NCI-H748 (cell line): Measurements from ENCODE around the gene CHID1.

ENCODE experiments used
- DNase-seq: peaks from one replicate; lab custom pipeline; 2025; ENCODE audit not compliant: unreplicated experiment; lab: John Stamatoyannopoulos, UW

CHID1 gene

DNA sequence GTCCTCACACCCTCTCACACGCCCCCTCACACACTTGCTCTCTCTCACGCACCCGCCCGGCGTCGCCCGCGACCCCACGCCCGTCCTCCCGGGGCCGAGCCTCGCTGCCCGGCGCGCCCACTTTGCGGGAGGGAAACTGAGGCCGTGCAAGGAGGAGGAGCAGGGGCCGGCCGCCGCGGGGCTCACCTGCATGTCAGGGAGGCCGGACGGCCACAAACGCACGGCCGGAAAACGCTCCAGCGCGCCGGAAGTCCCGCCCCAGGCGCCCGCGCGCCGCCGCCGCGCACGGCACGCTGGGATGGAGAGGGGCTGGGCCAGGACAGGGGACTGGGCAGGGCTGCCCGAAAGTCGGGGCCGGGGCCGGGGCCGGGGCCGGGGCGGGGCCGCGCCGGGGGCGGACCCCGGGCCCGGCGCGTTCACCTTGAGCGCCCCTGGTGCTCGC lies at the start of gene CHID1:
CHID1 (minus strand) TSS at position 222 of the 442 bp plus-strand sequence. CDS start 5,994 bp downstream, outside the sequence.
- DNase-seq, result peak; percentile 86

DNA sequence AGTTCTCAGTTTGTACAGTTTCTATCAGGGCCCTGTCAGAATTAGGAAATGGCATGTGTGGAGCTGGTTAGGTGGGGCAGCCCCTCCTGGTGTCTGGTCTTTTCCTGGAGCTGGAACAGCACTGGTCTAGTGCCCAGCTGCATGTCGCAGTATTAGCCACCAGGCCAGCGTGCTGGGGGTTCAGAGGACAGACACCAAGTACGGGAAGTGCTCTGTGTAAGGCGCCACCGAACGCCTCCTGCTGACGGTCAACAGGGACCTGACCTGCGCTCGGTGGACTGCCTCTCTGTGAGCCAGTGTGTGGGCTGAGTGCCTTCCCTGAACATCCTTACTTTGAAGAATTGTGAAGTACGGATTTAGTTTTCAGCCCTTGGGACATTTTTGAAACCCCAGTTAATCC lies 49.0 kb upstream of the CHID1 start:
- no peak for DNase-seq

DNA sequence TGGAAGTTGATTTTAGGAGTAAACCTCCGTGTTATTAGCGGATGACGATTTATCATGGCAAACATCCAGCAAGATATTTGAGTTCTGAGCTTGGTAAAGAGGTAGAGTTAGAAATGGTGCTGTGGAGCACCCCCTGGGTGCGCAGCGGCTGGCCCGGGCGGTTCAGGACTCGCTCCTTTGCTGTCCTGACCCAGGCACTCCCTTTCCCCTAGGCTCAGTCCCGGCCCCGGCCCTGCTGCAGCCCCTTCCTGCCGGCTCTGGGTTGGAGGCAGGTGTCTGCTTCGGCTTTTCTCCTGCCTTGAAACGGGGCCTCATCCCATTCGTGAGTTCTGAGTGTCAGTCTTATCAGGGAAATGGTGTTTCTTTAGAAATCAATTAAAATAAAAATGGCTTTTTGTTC lies 48.4 kb upstream of the CHID1 start:
- DNase-seq, result no peak

DNA sequence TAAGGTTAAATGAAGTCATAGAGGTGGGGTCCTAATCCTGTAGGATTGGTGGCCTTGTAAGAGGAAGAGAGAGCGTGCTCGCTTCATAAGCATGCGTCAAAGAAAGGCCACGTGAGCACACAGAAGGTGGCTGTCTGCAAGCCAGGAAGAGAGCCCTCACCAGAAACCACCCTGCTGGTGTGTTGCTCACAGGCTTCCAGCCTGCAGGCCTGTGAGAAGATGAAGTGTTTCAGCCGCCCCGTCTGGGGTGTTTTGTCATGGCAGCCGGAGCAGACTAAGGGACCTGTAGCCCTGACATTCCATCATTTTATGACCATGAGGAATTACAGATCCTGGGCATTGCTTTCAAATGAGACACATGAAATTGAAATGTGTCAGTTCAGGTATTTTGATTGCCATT lies 47.5 kb upstream of the CHID1 start:
- DNase-seq, result no peak

DNA sequence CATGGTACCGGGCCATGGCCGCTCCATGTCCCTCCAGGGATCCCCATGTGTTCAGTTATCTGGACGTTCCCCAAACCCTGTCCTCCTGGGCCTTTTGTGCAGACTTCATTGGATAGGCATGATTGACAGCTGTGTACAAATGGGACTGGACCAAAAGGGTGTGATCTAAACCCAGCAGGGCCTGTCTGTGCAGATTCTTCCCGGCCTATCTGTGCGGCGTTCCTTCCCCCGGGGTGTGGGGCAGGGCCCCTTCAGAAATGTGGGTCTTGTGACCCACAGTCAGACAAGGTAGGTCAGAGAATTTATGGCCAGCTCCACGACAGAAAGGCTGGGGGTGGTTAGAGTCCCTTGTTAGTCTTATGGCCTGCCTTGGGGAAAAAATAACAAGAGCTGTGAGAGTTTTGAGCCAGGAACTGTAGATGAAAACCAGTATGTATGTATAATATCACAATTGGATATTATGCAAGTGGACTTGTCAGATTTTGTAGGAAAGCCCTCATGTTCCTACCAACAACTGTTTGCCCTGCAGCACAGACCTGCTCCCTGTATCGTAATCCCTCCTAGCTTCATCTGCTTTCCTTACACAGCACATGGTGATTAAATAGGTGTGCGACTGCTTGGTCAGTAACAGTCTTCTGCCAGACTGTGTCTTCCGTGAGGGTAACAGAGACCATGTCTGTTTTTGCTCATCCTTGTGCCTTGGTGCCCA lies 46.8 kb upstream of the CHID1 start:
- DNase-seq, result no peak

DNA sequence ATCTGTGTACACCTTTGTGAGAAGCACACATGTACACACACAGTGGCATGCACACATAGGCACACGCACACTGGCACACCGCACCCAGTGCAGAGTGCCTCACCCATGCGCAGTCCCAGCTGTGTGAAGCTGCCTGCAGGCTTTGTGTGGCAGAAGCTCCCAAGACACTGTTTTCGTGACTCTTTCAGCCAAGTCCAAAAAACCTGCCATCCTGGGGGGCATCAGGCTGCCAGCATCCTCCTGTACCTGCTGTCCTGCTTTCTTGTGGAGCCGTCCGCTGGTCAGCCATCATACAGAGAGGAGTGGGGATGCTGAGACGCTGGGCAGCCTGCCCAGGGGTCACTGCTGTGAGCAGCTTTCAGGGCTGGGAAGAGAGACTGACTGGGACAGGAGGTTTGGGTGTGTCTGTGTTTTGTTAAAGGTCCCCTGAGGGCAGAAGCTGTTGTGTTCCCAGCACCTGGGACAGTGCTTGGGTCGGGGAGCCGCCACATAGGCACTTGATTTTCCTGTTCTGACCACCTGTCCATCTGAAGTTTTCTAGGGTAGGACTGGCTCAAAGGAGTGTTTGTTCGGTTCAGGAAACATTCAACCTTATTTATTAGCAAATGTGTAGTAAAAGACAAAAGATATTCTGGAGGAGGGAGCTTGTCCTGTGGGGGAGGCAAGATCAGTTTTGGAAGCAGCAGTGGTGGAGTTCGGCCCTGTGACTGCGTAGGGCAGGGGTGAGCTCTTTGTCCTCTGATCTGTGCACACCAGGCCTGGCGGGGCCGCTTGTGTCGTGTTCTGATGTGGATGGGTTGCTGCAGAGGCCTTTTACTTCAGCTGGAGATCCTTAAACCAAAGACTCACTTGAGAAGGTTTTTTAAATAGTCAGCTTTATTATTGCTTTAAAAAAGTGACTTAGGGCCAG lies 44.8 kb upstream of the CHID1 start:
- peak; percentile 27 for DNase-seq

DNA sequence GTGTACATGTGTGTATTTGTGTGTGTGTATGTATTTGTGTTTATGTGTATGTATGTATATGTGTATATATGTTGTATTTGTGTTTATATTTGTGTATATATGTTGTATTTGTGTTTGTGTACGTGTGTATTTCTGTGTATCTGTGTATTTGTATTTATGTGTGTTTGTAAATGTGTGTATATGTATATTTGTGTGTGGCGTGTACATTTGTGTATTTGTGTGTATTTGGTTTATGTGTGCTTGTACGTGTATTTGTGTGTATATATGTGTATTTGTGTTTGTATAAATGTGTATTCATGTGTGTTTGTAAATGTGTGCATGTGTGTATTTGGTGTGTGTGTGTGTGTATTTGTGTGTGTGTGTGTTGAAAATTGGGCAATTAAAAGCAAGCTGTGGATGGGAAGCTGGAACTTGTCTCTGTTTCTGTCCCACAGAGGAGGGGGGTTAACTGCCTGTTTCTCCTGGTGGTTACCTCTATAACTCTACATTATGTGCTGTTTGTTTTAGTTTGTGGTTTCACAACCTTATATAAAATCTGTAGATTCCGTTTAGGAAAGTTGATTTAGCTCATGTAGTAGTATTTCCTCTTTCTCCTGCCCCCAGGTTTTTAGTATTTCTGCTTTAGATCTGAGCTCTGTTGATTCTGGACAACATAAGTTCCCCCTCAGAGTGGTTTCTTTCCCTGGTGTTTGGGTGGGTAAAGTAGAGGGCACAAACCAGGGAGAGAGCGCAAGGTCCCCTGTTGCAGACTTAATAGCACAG lies 44.0 kb upstream of the CHID1 start:
- DNase-seq, result no peak

DNA sequence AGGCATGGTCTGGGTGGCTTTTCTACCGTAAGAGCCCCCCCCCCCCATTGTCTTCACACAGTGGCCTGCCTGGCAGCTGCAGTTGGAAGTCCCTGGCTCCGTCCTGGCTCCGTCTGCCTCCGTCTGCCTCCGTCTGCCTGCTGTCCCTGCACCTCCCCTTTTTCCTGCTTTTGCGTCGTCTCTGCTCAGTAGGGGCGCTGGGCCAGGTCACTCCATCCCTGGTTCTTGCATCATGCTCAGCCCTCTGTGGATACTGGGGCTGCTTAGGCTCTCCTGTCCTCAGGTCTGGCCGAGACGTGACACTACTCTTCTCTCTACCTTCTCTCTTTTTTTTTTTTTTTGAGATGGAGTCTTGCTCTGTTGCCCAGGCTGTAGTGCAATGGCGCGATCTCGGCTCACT lies 42.9 kb upstream of the CHID1 start:
- no peak for DNase-seq

DNA sequence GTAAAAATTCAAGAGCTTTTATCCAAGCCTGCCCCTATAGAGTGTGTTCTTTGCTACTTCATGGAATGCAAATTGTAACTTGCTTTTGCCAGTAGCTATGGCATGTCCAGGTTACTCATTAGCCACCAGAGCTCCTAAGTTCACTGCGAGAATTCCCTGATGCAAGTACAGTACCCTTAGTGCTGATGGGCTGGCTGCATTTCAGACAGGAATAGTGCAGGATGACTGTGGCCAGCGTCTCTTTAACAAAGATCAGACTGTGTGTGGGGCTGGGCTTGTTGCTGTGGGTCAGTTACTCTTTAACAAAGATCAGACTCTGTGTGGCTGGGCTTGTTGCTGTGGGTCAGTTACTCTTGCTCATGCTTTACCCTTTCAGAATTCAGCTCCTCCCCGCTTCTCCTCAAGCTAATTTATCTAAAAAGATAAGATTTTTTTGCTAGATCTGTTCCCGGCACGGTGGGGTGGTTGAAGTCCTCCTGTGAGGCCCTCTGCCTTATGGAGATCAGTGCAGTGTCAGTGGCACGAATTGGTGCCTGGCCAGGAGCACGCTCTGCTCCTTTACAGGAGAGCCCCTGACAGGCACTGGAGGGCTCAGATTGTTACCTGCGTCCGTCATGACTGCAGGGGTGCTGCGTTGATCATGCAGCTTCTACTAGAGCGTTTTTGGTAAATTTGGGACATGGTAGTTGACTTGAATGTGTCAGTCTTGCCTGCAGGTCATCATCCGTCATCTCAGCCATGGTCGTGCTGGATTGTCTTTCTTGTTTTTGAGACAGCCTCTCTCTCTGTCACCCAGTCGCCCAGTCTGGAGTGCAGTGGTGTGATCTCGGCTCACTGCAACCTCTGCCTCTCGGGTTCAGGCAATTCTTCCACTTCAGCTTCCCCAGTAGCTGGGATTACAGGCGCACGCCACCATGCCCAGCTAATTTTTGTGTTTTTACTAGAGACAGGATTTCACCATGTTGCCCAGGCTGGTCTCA lies 42.1 kb upstream of the CHID1 start:
- no peak for DNase-seq

DNA sequence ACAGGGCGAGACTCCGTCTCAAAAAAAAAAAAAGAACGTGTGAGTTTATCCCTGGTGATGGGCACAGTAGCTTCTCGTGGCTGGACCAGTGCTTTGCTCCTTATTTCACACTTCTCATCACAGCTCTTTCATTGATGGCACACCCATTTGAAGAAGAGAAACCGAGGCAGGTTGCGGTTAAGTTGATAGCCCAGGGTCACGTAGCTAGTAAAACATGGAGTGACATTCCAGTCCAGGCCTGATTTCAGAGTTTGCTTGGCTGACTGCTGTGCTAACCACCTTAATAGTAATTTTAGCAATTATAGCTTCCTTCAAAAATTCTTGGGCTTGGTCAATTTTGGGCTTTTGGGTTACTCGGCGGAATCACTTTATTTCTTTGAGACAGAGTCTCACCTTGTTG lies 40.9 kb upstream of the CHID1 start:
- no peak for DNase-seq

DNA sequence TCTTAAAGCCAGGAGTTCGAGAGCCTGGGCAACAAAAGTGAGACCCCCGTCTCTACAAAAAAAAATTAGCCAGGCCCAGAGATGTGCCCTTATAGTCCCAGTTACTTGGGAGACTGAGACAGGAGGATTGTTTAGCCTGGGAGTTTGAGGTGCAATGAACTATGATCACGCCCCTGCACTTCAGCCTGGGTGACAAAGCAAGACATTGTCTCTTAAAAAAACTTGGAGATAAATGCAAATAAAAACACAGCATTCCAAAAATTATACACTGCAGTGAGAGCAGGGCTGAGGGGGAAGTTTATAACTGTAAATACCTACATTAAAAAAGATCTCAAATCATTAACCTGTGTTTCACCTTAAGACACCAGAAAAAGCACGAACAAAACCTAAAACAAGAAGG lies 37.1 kb upstream of the CHID1 start:
- no peak for DNase-seq

DNA sequence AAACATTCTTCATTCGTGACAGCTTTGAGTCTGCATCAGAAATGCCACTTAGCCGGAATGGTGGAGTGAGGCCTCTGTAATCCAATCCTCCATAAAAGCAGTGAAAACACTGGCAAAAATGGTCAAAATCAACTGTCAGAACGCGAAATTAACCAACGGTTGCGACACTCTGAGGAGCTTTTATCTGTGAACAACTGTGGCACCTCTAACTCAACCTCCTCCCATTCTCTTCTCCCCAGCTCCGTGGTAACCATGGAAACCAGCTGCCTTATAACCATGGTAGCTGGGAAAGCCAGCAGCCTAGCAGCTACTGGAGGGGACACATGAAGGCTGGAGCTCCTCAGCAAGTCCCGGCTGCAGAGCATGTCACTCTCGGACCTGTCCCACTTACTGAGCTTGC lies 35.4 kb upstream of the CHID1 start:
- peak; percentile 27 for DNase-seq

DNA sequence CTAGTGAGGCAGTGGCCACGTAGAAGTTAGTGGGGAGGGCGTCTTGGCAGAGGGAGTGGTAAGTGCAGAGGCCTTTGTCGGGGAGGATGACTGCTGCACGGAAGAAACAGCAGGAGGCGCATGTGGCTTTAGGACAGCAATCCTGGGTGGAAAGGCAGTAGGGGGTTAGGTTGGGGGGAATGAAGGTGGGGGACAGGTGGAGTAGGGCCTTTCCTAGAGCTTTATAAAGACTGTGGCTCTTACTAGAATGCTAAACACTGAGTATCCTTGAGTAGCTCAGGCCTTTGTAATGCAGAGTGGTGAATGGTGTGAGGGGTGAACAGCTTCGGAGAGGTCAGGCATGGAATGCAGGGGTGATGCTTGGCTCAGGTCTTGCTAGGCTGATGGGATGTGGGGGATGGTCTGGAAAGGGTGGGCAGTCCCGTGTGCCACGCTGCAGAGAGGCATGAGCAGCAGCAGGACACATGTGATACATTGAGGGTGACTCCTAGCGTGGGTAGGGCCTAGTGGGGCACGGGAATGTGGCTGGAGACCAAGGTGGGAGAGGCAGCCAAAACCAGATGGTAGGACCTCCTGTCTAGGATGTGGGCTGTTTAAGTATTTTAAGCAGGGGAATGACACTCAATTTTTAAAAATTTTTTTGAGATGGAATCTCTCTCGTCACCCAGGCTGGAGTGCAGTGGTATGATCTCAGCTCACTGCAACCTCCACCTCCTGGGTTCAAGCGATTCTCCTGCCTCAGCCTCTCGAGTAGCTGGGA lies 34.3 kb upstream of the CHID1 start:
- no peak for DNase-seq

DNA sequence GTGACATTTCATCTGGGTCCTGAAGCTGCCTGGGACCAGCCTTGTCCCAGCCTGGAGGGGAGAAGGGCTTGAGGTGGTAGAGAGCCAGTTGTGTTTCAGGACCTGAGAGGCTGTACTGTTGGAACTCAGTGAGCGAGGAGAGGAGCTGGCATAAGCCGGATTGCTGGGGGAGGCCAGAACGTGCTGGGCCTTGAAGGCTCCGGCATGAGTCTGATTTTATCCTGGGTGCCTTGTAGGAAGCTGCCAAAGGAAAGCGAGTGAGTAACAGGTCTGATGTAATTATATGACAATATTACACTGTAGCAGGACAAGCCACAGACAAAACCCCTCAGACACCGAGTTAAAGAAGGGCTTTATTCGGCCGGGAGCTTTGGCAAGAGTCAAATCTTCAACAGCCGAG lies 32.2 kb upstream of the CHID1 start:
- DNase-seq, result no peak

DNA sequence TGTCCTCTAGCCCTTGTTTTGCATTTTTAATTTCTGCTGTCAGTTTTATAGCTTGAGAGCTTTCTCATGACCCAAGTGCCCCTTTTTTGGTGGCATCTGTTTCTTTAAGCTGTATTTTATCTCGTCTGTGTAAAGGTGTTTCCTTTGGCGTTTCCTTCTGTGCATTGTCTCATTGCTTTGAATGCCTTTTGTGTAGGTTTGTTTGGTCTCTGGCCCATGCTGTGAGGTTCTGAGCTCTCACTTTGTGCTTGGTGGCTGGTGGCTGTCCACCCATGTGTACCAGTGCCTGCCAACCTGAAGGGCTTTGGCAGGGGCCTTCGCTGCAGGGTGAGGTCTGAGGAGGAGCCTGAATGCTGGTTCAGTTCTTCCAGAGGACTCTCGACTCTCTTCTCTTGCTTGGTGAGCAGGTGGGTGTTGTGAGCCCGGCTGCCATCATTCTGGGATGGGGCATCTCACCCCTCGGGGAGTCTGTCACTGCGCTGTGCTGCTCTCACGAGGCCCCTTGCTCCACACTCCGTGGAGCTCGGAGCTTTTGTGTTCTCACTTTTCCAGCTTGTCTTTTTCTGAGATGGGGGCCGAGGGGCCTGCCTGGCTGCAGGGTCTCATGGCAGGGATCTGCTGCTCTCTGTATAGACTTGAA lies 30.0 kb upstream of the CHID1 start:
- no peak for DNase-seq

DNA sequence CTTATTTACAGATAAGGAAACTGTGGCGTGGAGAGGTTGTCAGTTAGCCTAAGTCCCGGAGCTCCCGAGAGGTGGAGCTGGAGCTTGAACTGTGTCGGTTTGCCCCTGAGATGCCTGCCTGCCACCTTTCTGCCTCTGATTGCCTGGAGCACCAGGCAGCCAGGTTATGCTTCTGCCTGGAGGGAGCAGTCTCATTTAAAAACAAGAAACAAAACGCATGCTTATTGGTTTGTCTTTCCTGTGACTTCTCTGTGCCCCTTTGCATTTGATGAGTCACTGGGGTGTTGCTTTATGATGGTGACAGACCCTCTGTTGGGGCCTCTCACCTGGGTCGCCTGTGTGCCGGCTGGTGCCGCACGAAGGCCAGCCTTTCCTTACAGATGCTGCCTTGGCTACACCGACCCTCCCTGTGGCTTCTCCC lies 27.2 kb upstream of the CHID1 start:
- no peak for DNase-seq

DNA sequence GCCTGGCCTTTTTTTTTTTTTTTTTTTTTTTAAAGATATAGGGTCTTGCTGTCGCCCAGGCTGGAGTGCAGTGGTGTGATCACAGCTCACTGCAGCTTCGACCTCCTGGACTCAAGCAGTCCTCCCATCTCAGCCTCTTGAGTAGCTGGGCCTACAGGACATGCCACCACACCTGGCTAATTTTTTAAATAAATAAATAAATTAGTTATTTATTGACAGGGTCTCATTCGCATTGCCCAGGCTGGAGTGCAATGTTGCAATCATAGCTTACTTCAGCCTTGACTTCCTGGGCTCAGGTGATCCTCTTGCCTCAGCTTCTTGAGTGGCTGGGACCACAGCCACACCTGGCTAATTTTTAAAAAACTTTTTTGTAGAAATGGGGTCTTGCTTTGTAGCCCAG lies 25.6 kb upstream of the CHID1 start:
- DNase-seq, result no peak

DNA sequence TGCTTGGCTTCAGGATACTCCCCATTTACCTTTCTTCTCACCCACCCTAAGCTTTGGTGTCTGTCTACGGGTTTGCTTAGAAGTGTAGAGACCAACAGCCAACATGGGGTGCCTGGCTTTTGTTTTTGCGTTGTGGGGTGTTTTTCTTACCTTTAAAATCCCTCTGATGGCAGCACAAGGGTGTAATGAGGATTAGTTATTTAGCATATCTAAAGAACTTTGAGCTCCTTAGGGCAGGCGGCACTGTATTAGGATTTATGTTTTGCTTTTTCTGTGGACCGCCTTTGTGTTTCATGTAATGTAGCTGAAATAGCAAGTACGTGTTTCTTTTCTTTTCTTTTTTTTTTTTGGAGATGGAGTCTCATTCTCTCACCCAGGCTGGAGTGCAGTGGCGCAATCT lies 23.9 kb upstream of the CHID1 start:
- no peak for DNase-seq

DNA sequence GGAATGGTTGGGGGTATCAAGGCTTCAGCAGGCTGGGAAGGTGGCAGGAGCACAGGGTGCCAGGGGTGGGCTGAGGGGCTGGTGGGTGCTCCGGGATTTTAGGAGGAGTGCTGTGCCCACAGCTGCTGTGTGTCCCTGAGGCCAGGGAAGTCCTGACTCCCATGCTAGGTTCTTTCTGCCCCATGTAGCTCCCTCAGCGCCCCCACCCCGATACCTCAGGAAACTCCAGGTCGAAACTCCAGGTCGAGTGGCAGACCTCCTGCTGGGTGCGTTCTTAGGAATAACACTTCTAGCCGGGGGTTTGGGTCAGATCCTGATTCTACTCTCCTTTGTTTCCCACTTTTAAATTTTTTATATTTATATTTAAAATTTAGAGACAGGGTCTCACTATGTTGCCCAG lies 23.3 kb upstream of the CHID1 start:
- no peak for DNase-seq
